HG03139 (cell line): ENCODE results near the gene GEN1.
A peak's percentile ranks its signal among the peaks of the same experiment; 100 is the strongest.

Source experiments
- ATAC-seq: cut with Tn5 transposase; IDR thresholded peaks from one replicate; pipeline ENCODE4 v1.9.1; 2021; ENCODE audit not compliant: unreplicated experiment

The GEN1 gene, protein sequence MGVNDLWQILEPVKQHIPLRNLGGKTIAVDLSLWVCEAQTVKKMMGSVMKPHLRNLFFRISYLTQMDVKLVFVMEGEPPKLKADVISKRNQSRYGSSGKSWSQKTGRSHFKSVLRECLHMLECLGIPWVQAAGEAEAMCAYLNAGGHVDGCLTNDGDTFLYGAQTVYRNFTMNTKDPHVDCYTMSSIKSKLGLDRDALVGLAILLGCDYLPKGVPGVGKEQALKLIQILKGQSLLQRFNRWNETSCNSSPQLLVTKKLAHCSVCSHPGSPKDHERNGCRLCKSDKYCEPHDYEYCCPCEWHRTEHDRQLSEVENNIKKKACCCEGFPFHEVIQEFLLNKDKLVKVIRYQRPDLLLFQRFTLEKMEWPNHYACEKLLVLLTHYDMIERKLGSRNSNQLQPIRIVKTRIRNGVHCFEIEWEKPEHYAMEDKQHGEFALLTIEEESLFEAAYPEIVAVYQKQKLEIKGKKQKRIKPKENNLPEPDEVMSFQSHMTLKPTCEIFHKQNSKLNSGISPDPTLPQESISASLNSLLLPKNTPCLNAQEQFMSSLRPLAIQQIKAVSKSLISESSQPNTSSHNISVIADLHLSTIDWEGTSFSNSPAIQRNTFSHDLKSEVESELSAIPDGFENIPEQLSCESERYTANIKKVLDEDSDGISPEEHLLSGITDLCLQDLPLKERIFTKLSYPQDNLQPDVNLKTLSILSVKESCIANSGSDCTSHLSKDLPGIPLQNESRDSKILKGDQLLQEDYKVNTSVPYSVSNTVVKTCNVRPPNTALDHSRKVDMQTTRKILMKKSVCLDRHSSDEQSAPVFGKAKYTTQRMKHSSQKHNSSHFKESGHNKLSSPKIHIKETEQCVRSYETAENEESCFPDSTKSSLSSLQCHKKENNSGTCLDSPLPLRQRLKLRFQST

DNA sequence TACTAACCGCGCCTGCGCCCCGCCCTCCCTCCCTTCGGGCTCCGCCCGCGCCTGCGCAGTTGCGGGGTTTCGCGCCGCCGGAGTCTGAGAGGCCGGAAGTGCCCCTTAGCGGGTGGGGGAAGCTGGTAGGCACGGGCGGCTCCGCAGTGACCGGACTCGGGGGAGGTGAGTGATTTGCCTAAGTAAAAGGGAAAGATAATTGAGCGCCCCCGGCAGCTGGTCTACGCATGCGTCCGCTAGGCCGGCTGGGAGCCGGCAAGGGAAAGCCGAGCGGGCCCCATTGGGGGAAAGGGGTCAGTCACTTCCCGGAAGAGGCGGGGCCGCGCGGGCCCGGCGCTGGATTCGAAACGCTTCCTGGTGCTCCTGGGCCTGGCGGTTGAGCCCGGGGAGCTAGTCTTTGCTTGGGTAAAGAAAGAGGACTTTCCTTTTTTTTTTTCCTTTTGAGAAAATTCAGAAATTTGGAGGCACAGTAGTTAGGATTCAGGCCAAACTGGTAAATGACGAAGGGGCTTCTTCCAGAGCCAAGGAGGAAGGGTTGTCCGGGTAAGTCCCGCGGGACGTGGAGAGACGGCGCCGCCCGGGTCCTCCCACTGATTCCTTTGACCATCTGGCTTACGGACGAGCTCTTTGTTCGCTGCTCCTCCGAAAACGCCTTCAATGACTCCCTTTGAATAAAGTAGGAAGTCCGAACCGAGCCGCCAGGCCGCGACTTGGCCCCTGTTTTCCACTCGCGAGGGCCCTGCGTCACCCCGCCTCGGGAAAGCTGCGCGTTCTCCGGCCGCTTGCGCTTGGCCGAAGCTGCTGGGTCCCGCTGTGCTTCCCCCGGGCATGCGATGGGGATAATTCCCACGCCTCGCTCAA is at the start of gene GEN1, which contains the start of gene SMC6:
GEN1 (plus strand) TSS at position 336 of the 861 bp plus-strand sequence. CDS start 5,806 bp downstream, outside the sequence.
SMC6 (minus strand) TSS at position 8 of the 861 bp plus-strand sequence. CDS start 7,864 bp downstream, outside the sequence.
- peak; percentile 71 for ATAC-seq

DNA sequence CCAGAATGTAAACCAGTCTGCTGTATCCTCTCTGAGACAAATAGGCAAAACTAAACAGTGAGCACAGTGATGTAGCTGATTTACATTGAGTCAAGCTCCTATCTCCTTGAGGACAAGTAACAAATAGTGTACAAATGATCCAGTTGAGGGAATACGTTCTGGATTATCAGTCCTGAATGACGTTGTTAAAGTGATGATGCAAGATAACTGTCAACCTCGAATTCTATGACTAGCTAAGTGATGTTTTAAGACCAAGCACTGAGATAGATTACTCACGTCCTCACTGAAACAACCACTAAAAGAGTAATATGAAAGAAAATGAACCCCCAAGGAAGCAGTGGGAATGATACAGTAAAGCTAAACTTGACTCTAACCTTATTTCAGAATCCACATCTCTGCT is 47.1 kb upstream of the GEN1 start:
- no peak for ATAC-seq

DNA sequence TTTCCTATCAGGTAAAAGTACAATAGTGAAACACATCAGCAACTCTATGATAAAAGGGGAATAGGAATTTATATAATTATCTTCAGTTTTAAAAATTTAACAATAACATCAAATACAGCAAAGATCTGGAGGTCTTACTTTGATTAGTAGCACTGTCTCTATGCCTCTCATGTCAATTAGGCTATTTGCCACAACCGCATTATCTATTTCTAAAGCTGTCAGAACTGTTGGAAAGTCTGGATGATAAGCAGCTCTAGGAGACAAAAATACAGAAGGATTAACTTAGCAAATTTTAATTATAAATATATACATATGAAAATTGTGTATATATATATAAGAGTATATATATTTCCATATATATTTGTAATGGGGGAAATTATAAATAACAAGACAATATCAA is 45.4 kb upstream of the GEN1 start:
- no peak for ATAC-seq

DNA sequence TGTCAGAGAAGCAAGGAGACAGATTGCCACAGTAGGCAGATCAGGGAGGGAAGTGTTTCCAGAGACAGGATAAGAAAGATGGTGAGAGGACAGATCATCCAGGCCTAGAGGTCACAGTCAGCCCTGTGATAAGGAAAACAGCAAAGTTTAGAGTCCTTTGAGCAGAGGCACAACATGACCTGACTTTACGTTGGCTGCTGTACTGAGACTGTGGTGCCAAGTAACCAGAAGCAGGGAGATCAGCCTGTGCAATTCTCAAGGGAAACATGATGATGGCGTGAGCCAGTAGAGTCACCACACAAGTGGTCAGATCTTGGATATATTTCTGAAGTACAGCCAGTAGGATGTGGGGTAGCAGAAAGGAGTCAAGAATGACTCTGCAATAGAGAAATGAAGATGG is 44.0 kb upstream of the GEN1 start:
- ATAC-seq, result no peak

DNA sequence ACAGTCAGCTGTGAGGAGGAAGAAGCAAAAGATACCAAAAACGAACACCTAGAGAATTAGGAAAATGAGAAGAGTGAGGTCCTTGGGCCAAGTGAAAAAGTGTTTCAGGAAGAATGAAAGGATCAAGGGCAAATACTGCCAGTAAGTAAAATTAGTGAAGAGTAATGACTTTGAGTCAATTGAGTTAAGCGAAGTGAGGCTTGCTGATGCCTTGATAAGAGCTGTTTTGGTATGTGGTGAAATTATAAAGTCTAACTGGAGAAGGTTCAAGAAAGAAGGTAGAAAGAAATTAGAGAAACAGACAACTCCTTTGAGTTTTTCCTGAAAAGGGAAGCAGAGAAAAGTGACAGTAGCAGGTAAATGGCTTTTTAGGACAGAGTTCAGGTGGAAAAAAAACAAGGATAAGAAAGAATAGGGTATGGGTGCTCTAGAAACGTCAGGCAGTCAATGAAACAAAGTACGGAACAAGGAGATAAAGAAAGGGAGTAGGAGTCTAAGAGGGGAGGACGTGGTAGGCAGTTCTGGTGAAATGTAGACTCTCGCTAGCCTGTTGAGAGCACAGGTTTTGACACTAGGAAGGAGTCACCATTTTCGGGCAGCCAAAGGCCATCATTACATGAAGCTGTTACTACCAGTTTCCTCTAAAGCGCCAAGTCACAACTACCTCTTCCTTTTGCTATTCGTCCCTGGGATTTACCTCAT is 43.2 kb upstream of the GEN1 start:
- ATAC-seq, result no peak

DNA sequence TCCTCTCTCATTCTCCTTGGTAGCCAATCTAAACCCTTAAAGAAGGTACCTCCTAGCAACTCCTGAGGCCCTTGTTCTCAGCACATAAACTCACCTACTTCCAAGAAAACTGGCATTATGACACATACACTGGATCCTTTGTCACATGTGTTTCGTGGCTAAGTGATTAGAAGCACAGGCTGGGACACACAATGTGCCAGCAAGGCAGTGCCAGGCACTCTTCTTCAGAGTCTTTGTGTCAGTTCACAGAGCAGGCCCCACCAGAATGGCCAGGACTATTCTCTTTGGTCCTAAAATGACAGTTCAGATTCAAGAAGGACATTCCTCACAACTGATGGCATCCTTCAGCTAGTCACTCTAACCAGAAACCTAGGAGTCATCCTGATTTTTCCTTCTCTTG is 40.6 kb upstream of the GEN1 start:
- no peak for ATAC-seq

DNA sequence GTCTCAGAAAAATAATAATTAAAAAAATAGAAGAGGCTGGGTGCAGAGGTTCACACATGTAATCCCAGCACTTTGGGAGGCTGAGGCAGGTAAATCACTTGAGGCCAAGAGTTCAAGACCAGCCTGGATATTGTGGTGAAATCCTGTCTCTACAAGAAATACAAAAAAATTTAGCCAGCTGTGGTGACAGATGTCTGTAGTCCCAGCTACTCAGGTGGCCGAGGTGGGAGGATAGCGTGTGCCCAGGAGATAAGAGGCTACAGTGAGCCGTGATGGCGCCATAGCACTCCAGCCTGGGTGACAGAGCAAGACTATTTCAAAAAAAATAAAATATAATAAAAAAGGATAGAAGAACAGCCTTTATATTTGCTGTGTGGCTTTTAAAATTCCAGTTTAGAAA is 36.3 kb upstream of the GEN1 start:
- no peak for ATAC-seq

DNA sequence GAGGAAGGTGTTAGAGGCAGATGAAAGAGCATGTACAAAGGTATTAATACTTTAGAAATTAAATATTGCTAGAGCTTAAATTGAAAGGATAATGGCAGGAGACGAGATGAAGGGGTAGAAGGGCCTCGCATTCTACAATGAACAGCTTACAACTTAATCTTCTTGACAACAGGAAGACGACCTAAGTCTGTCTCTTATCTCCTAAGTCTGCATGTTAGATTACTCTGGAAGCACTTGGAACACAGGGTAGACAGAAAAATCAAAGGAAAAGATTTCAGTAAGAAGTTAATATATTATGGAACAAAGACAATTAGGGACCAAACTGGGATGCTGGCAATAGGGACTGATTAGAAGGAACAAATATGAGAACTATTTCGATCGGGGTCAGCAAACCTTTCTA is 35.2 kb upstream of the GEN1 start:
- no peak for ATAC-seq

DNA sequence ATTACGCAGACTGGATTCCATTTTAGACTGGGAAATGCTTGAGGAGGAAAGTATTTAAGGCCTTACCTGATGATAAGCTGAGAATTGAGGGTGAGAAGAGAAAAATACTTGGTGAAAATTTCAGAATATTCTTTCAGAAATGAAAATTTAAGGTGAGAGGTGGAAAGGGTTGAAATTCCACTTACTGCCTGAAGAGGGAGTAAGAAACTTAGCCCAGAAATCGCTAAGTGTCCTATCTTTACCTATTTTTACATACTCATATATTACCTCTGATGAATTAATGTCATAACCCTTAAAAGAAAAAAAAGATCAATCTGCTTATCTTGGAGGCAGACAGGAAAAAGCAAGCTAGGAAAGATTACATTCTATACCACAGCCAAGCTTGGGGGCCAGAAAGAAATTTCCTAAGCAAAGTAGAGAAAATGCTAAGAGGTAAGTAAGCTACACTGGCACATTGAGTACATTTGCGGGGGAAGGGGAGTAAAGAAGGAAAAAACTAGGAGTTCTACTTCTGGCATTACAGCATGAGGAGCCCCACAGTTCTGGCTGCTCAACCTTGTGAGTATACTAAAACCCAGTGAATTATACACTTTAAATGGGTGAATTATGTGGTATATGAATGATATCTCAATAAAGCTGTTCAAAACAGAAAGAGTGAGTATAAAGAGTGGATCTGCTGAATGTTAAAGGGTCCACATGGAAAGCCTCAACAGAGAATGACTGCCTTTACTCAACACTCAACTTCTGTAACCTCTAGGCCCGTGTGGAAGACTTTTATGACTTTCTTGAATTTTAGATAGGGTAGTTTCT is 34.2 kb upstream of the GEN1 start:
- ATAC-seq, result peak; percentile 63

DNA sequence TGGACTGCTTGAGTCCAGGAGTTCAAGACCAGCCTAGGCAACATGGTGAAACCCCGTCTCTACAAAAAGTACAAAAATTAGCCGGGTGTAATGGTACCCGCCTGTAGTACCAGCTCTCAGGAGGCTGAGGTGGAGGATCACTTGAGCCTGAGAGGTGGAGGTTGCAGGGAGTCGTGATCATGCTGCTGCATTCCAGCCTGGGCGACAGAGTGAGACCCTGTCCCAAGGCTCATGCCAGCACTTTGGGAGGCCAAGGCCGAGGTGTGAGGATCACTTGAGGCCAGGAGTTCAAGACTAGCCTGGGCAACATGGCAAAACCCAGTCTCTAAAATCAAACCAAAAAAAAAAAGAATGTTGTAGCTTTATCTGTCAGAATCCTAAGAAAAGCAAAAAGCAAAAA is 25.7 kb upstream of the GEN1 start:
- ATAC-seq, result no peak

DNA sequence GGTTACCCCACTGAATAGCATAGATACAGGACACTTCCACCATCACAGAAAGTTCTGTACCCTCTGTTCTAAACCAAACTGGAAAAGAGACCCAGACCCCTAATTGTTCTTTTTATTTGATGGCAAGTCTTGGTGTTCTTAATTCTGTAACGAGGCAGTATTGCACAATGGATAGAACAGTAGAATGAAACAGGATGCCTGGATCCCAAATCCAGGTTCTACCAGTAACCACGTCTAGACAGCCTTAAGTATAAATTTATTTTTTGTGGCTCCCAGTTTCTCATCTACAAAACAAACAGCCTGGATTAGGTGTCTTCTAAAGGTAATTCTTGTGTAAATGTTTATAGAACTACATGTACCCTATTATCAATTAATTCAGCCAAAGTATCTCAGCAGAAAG is 24.1 kb upstream of the GEN1 start:
- no peak for ATAC-seq

DNA sequence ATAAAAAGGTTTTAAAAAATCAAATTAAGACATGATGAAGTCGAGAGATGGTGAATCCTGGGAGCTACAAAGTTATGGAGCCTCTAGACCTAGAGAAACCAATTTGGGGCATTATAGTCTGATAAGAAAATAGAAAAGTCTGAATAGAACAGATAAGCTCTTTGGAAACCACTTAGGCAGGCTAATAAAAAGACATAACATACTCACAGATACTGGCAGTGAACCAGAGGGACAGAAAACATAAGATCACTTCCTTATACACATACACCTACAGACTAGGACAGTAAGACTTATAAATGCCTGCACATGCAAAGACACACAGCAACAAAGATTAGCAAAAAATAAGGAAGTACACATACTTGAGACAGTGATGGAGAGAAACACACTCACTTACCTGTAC is 20.3 kb upstream of the GEN1 start:
- no peak for ATAC-seq

DNA sequence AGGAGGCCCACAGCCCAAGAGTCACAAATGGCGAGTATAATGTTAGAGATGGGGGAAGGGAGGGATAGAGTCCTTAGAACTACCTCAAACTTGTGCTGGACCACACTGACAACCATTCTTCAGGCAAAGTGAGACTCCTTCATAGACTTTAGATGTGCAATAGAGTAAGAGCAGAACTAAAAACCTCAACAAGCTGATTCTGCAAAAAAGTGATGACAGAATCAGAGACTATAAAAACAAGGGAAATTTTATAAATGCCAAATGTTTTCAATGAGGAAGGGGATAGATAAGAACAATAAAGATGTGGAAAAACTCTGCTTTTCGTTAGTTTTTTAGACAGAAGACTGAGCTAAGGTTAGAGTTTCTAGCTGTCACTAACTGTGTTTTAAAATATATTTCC is 18.1 kb upstream of the GEN1 start:
- no peak for ATAC-seq

DNA sequence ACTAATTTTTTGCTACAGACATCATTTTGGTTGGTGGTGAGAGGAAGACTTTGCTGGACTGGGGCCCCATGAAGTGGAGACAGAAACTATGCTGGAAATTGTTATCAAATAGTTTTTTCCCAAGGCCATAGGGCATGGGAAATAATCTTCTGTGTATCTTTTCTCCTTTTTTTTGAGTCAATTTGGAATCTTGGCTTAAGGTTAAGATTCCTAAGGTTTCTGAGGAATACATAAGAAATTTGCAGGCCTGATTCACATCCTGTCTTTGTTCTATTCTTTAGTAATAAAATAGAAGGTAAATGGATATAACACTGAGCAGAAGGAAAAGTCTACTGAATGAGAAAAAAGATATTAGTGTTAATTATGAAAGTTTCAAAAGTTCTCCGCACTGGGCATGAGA is 16.9 kb upstream of the GEN1 start:
- no peak for ATAC-seq

DNA sequence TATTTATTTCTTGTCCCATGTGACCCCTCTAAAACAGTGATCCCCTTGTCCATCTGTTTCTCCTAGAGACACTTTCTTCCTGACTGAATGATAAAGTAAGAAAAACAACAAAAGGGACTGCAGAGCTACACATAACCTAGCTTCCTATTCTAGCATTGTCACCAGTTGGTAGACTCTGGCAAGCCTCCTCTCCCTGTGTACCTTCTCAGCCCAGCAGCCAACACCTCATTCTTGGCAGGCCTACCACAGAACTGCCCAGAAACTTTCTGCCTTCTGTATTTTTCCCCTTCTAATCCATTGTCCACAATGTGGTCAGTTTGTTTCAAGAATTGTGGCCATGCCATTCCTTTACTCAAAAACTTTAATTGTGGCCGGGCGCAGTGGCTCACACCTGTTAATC is 13.7 kb upstream of the GEN1 start:
- no peak for ATAC-seq

DNA sequence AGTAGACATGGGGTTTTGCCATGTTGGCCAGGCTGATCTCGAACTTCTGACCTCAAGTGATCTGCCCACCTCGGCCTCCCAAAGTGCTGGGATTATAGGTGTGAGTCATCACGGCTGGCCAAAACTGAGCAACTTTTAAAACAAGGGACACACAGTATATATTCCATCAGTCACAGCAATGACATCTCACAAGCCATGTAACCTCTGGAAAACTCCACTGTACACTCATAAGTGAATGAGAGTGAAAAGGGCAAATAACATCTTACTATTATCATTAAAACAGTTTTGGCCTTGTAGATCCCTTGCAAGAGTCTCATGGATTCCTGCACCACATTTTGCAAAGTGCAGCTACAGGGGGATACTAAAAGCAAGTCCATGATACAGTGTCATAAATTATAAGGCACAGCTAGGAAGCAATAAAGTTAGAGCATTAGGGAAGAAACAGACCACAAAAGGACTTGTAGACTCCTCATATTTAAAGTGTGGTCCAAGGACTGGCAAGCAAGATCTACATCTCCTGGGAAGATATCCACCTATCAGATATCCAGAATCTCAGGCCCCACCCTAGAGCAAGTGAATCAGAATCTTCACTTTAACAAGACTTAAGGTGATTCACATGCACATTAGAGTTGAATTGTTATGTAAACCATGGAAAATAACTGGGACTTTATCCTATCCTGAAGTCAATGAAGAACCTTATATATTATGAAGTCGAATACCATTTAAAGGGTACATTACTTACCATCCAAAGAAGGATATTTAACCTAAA is 6.1 kb upstream of the GEN1 start:
- no peak for ATAC-seq

DNA sequence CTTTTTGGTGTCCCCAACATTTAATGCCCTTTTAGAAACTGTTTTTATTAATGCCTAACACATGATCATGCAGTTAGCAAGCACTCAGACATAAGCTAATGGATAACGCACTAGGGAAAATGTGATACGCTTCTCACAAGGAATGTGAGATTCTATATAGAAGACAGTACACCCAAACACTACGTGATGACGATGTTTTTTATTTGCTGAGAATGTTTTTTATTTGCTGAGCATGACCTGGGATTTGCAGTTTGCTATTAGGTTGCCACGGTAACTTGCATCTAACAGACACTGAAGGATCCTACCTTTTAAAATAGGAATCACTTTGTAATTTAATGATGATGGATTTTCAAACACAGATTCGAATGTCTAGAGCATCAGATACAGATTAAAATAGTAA is 5.2 kb upstream of the GEN1 start:
- ATAC-seq, result no peak

DNA sequence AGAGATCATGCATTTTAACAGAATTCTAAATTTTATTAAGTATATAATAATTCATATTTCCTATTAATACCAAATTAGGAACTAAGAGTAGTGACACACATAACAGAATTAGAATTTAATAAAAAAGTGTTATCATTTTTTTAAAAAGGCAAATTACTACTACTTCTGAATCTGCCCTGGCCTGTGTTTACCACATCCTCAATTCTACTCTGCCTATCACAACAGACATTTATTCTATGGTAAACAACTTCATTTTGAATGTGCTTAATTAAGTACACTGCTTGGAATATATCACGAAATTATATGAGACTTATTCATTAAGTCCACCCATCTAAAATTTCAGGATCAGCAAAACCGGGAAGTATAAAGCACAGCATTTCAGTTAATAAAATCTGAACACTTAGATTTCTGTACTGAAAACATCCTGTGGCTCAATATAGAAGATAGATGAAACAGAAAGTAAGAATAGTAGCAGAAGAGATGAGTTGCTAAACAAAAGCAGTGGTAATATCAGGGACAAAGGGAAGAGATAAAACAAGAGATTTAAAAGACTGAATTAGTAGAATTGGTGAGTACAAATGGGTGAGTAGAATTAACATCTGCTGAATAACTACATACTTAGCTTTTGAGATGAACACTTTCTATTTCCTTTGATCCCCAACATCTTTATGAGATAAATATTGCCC is 4.0 kb upstream of the GEN1 start:
- peak; percentile 20 for ATAC-seq
